Adrenal gland (tissue), 19 donors: ENCODE data around the gene NUDCD3. TPM values are rescaled to one million over a fixed set of nuclear protein-coding genes. Genes with fewer than 3 reads are reported as not detected.

Experiments used
- DNase-seq, 7 donors: peaks; one replicate each; pipeline ENCODE4 v3.0.0-alpha.2; 2019 to 2020
- H3K27ac ChIP-seq, 5 donors: fragments of 200-600 bp; sonication (generic) in 4 of 5; 1 replicate in 3 of 5; 2 replicates in 2 of 5; pipeline versions ENCODE4 v1.5.1 to v1.8.0; 2016 to 2020; ENCODE audit warnings: mild to moderate bottlenecking in 1 of 5
- H3K27me3 ChIP-seq: fragments of 200-600 bp; 2 replicates; pipeline ENCODE4 v1.8.0; 2021
- H3K36me3 ChIP-seq, 2 donors: fragments of 200-600 bp; replicated peaks in 1 of 2; 1 replicate in 1 of 2; 2 replicates in 1 of 2; pipeline versions ENCODE4 v1.5.1 to v1.8.0; 2018 to 2022
- H3K4me1 ChIP-seq, 2 donors: fragments of 200-600 bp; replicated peaks in 1 of 2; 1 replicate in 1 of 2; 2 replicates in 1 of 2; pipeline versions ENCODE4 v1.5.1 to v1.8.0; 2018 to 2021
- H3K4me3 ChIP-seq, 4 donors: fragments of 200-600 bp; sonication (generic) in 3 of 4; one replicate each; pipeline ENCODE4 v1.5.1; 2016 to 2018
- H3K9me3 ChIP-seq, 3 donors: fragments of 200-600 bp; sonication (generic) in 1 of 3; replicated peaks in 1 of 3; 1 replicate in 2 of 3; 2 replicates in 1 of 3; pipeline versions ENCODE4 v1.5.1 to v1.8.0; 2016 to 2021
- CTCF ChIP-seq, 6 experiments: fragments of 450-650 bp in 4 of 6; fragments of 200-600 bp in 2 of 6; sonication (generic) in 1 of 6; IDR thresholded peaks; 1 replicate in 5 of 6; 2 replicates in 1 of 6; pipeline versions ENCODE4 v1.5.1 to v1.8.0; 2016 to 2021; ENCODE audit warnings: antibody characterized with exemption in 6 of 6, mild to moderate bottlenecking in 2 of 6, moderate library complexity in 1 of 6
- POLR2A ChIP-seq, 2 donors: fragments of 450-650 bp; IDR thresholded peaks; one replicate each; pipeline ENCODE4 v1.6.1; 2017; ENCODE audit warnings: antibody characterized with exemption in 2 of 2, mild to moderate bottlenecking in 2 of 2, moderate library complexity in 1 of 2
- WGBS, 4 donors: extraction: QIAGEN DNeasy Blood & Tissue Kit in 2 of 4; methylation state at CpG; one replicate each; pipeline versions ENCODE4 v1.1.5 to v1.1.7; 2013 to 2017; 5-methylcytosine and 5-hydroxymethylcytosine counted together
- intact Hi-C, 2 donors: fragments of 100-400 bp; cut with DNase I; formaldehyde crosslinking; loops; one replicate each; pipeline versions ENCODE4 v1.14.1 to v1.15.0; 2022 to 2023
- long read RNA-seq, 10 donors: library from polyadenylated mRNA in 3 of 10; unstranded in 2 of 10; stranded (forward) in 1 of 10; transcript quantifications; one replicate each; pipeline ENCODE4 v2.0.0 and lab custom pipeline, GENCODE V29; 2021 to 2026
- polyA plus RNA-seq, 3 donors: library from polyadenylated mRNA; stranded (reverse); fragments of 200-250 nt in 2 of 3; fragments of 350-450 nt in 1 of 3; fragmentation: Illumina TruSeq in 1 of 3; extraction: RNeasy Lipid Tissue Mini Kit (QIAGEN cat#74804) in 1 of 3; gene quantifications; one replicate each; pipeline ENCODE4 v1.2.3, GENCODE V29; 2013 to 2014
- total RNA-seq, 9 donors: library from RNA; depleted of rRNA in 4 of 9; stranded (reverse); fragments of >200 nt in 4 of 9; fragments of 120-200 nt in 1 of 9; fragmentation: NEBNext Ultra II Directional in 1 of 9; extraction: Animal tissue kit (Norgen Biotek cat#: 25700) in 1 of 9; gene quantifications; one replicate each; pipeline versions ENCODE4 v1.1.0 to v1.2.4, GENCODE V29; 2013 to 2023
- donor health status: healthy with polysubstance abuse.
- donor health status: Bipolar disorder and iron deficiency.
- donor health status: DM: yes; HTN: yes; CAD: no.
- donor health status: DM: no; HTN: no; CAD: no.
- donor health status: DM: no; HTN: no; CAD: no.
- donor health status: DM: yes; HTN: yes; CAD: no.

Gene NUDCD3
- total RNA-seq (100 to 1,000 TPM in 3 of 9 donors, 10 to 100 TPM in 6; 33.1 to 136 (median 78.9) TPM), polyA plus RNA-seq (10 to 100 TPM; 30.5 to 85.7 (median 37.0) TPM)
- long read RNA-seq, donor 1, full-length matches to known transcripts = 16 of 45 reads
- long read RNA-seq, donor 1, partial matches to known transcripts = 29 of 45 reads
- long read RNA-seq, donor 1, other reads (novel, unspliced or antisense) = 0 of 45 reads
- long read RNA-seq, donor 2, full-length matches to known transcripts = 4 of 16 reads
- long read RNA-seq, donor 2, partial matches to known transcripts = 12 of 16 reads
- long read RNA-seq, donor 2, other reads (novel, unspliced or antisense) = 0 of 16 reads
- long read RNA-seq, donor 3, full-length matches to known transcripts = 1 of 1 reads
- long read RNA-seq, donor 3, partial matches to known transcripts = 0 of 1 reads
- long read RNA-seq, donor 3, other reads (novel, unspliced or antisense) = 0 of 1 reads
- long read RNA-seq, donor 4, full-length matches to known transcripts = 10 of 21 reads
- long read RNA-seq, donor 4, partial matches to known transcripts = 1 of 21 reads
- long read RNA-seq, donor 4, other reads (novel, unspliced or antisense) = 10 of 21 reads
- long read RNA-seq, donor 5, full-length matches to known transcripts = 162 of 179 reads
- long read RNA-seq, donor 5, partial matches to known transcripts = 3 of 179 reads
- long read RNA-seq, donor 5, other reads (novel, unspliced or antisense) = 14 of 179 reads
- long read RNA-seq, donor 6, full-length matches to known transcripts = 8 of 21 reads
- long read RNA-seq, donor 6, partial matches to known transcripts = 2 of 21 reads
- long read RNA-seq, donor 6, other reads (novel, unspliced or antisense) = 11 of 21 reads
- long read RNA-seq, donor 7, full-length matches to known transcripts = 10 of 15 reads
- long read RNA-seq, donor 7, partial matches to known transcripts = 5 of 15 reads
- long read RNA-seq, donor 7, other reads (novel, unspliced or antisense) = 0 of 15 reads
- long read RNA-seq, donor 8, full-length matches to known transcripts = 17 of 51 reads
- long read RNA-seq, donor 8, partial matches to known transcripts = 34 of 51 reads
- long read RNA-seq, donor 8, other reads (novel, unspliced or antisense) = 0 of 51 reads
- long read RNA-seq, donor 9, full-length matches to known transcripts = 4 of 12 reads
- long read RNA-seq, donor 9, partial matches to known transcripts = 8 of 12 reads
- long read RNA-seq, donor 9, other reads (novel, unspliced or antisense) = 0 of 12 reads
- long read RNA-seq, donor 10, full-length matches to known transcripts = 1 of 1 reads
- long read RNA-seq, donor 10, partial matches to known transcripts = 0 of 1 reads
- long read RNA-seq, donor 10, other reads (novel, unspliced or antisense) = 0 of 1 reads

- H3K4me1 ChIP-seq = peaks cover 23 to 41% of the 10 kb centered on the region in 2 donors
- peak within 1 kb of the TSS; percentile 68 to 99 (median 97) for H3K27ac ChIP-seq
- no peaks in the 10 kb centered on the region for H3K9me3 ChIP-seq
- TF ChIP-seq CTCF (IDR thresholded peaks at IDR 0.05) (peak in 1 of 6 experiments; percentile 6), POLR2A (IDR thresholded peaks at IDR 0.05) (peak; percentile 19 to 67)
- WGBS, 4 donors = 0% methylated on average over 28 to 63 of the region's 63 CpGs
- DNase-seq = peak; percentile 83 to 90 (median 86)
- intact Hi-C loops = no loop called here
- no peaks in the 10 kb centered on the region for H3K36me3 ChIP-seq
- peak within 1 kb of the TSS; percentile 53 to 91 (median 68) for H3K4me3 ChIP-seq
- H3K27me3 ChIP-seq = no peaks in the 10 kb centered on the region
Observed at GRCh38 chr7:44490351-44491200, at the start of gene NUDCD3. Gene NUDCD3 (minus strand): TSS chr7:44490658. CDS start chr7:44490600, 58 bp downstream.

DNA sequence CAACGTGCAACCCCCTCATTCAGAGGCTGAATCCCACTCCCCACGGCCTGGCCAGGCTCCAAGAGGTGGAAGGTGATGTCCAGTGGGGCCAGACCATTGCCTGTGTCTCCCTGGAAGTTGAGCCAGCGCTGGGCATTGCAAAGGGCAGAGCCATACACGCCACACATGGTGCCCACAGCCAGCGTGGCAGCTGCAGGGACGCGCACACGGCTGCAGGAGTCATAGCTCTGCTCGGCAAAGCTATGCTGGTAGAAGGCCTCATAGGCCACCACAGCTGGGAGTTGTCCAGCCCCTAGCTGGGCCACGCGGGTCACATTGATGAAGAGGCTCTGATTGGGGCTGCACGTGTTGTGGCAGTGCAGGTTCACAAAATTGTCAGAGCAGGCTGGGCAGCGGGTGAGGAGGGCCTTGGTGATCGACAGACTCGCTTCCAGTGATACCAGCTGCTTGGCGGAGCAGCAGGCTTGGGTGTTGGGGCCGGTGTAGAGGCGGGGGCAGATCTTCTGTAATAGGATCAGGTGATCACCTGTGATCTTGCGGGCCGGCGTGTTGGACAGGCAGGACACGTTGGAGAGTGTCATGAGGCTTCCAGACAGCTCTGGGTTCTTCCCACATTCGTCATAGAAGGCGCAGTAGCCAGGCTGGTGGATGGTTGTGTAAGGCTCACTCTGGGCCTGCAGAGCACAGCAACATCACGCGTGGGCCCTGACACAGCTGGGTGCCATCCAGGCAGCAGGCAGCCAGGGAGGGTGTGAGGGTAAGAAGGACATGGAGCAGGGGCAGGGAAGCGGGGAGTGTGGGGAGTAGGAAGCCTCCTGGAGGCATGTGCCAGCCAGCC lies 49.4 kb upstream of the NUDCD3 start:
- 86 to 92% (median 90%) methylated on average over 12 to 27 of the region's 27 CpGs for WGBS, 4 donors
- TF ChIP-seq CTCF (IDR thresholded peaks at IDR 0.05) (no peak), POLR2A (IDR thresholded peaks at IDR 0.05) (no peak)
- Histone ChIP-seq H3K4me1 (no peaks in the 10 kb centered on the region), H3K9me3 (no peaks in the 10 kb centered on the region), H3K36me3 (no peaks in the 10 kb centered on the region), H3K27me3 (no peaks in the 10 kb centered on the region), H3K27ac (no peak overlapping the region), H3K4me3 (no peak overlapping the region)
- intact Hi-C loops = no loop called here
- DNase-seq = no peak
